Trophoblast cell (in vitro differentiated cells and primary cell): ENCODE results near the gene TMEM184C.

Experiments used
- DNase-seq, 2 donors: peaks; one replicate each; pipeline ENCODE4 v3.0.0-alpha.2; 2016
- H2AFZ ChIP-seq: 2 replicates; pipeline ENCODE4 v1.6.1; 2013; ENCODE audit warnings: low read length, moderate library complexity, mild to moderate bottlenecking; ENCODE audit not compliant: insufficient read depth, poor library complexity
- H2AK5ac ChIP-seq: 2 replicates; pipeline ENCODE4 v1.6.1; 2013; ENCODE audit warnings: mild to moderate bottlenecking, low read length
- H2BK120ac ChIP-seq: 2 replicates; pipeline ENCODE4 v1.6.1; 2013; ENCODE audit warnings: low read length, mild to moderate bottlenecking, moderate library complexity; ENCODE audit not compliant: insufficient read depth, poor library complexity
- H2BK12ac ChIP-seq: 2 replicates; pipeline ENCODE4 v1.6.1; 2013; ENCODE audit warnings: mild to moderate bottlenecking, low read length, moderate library complexity
- H2BK5ac ChIP-seq: 2 replicates; pipeline ENCODE4 v1.6.1; 2013; ENCODE audit warnings: low read length, low read depth, moderate library complexity, mild to moderate bottlenecking; ENCODE audit not compliant: poor library complexity
- H3K14ac ChIP-seq: 2 replicates; pipeline ENCODE4 v1.6.1; 2013; ENCODE audit warnings: mild to moderate bottlenecking, low read length
- H3K18ac ChIP-seq: 2 replicates; pipeline ENCODE4 v1.6.1; 2013; ENCODE audit warnings: mild to moderate bottlenecking, low read length
- H3K23ac ChIP-seq: 2 replicates; pipeline ENCODE4 v1.6.1; 2013; ENCODE audit warnings: low read length
- H3K27ac ChIP-seq: 2 replicates; pipeline ENCODE4 v1.5.1; 2013; ENCODE audit warnings: low read depth, mild to moderate bottlenecking, inconsistent platforms, low read length, moderate library complexity
- H3K27me3 ChIP-seq: 2 replicates; pipeline ENCODE4 v1.6.1; 2013; ENCODE audit warnings: inconsistent platforms, mild to moderate bottlenecking, low read length, moderate library complexity; ENCODE audit not compliant: insufficient read depth
- H3K36me3 ChIP-seq, 2 experiments: 1 replicate in 1 of 2; 2 replicates in 1 of 2; pipeline ENCODE4 v1.6.1; 2013; ENCODE audit warnings: low read length in 2 of 2, mild to moderate bottlenecking in 2 of 2, moderate library complexity in 1 of 2; ENCODE audit not compliant: insufficient read depth in 2 of 2, control insufficient read depth in 1 of 2
- H3K4ac ChIP-seq: 2 replicates; pipeline ENCODE4 v1.6.1; 2013; ENCODE audit warnings: low read depth, mild to moderate bottlenecking, low read length, moderate library complexity
- H3K4me1 ChIP-seq, 2 experiments: 1 replicate in 1 of 2; 2 replicates in 1 of 2; pipeline ENCODE4 v1.6.1; 2013; ENCODE audit warnings: low read length in 2 of 2, mild to moderate bottlenecking in 2 of 2, moderate library complexity in 1 of 2; ENCODE audit not compliant: insufficient read depth in 2 of 2, control insufficient read depth in 1 of 2
- H3K4me2 ChIP-seq: 2 replicates; pipeline ENCODE4 v1.6.1; 2013; ENCODE audit warnings: inconsistent platforms, mild to moderate bottlenecking, low read length, moderate library complexity
- H3K4me3 ChIP-seq: 2 replicates; pipeline ENCODE4 v1.5.1; 2013; ENCODE audit warnings: mild to moderate bottlenecking, low read depth, low read length, inconsistent platforms
- H3K79me1 ChIP-seq: one replicate; pipeline ENCODE4 v1.6.1; 2013; ENCODE audit warnings: low read length
- H3K79me2 ChIP-seq: 2 replicates; pipeline ENCODE4 v1.6.1; 2013; ENCODE audit warnings: low read length, mild to moderate bottlenecking; ENCODE audit not compliant: control insufficient read depth, insufficient read depth, poor library complexity
- H3K9ac ChIP-seq: 2 replicates; pipeline ENCODE4 v1.6.1; 2013; ENCODE audit warnings: mild to moderate bottlenecking, low read length
- H3K9me3 ChIP-seq: 2 replicates; pipeline ENCODE4 v1.6.1; 2013; ENCODE audit warnings: low read depth, mild to moderate bottlenecking, control low read depth, inconsistent platforms, low read length; ENCODE audit not compliant: insufficient read depth
- H4K12ac ChIP-seq: 2 replicates; pipeline ENCODE4 v1.6.1; 2013; ENCODE audit warnings: low read depth, mild to moderate bottlenecking, low read length, moderate library complexity
- H4K8ac ChIP-seq: 2 replicates; pipeline ENCODE4 v1.6.1; 2013; ENCODE audit warnings: low read depth, mild to moderate bottlenecking, low read length, moderate library complexity
- H4K91ac ChIP-seq: one replicate; pipeline ENCODE4 v1.6.1; 2013; ENCODE audit warnings: low read depth, mild to moderate bottlenecking, low read length, moderate library complexity
- WGBS: extraction: QIAGEN DNeasy Blood & Tissue Kit; methylation state at CpG from one replicate; pipeline ENCODE4 v1.1.7; 2013; ENCODE audit warnings: missing lambda C conversion rate; ENCODE audit not compliant: insufficient read length, insufficient coverage; ENCODE audit errors: extremely low coverage; 5-methylcytosine and 5-hydroxymethylcytosine counted together

The TMEM184C gene

GRCh38 chr4:147696866-147697265, 79.7 kb downstream of the TMEM184C start:
- Histone ChIP-seq H3K9me3 (no peaks in the 10 kb centered on the region), H3K4me2 (no peak overlapping the region), H3K79me1 (no peaks in the 10 kb centered on the region), H3K4me1 (no peaks in the 10 kb centered on the region), H2BK120ac (no peak overlapping the region), H3K4me3 (no peak overlapping the region), H3K9ac (no peak overlapping the region), H3K4ac (no peak overlapping the region), H4K12ac (no peak overlapping the region), H3K36me3 (no peaks in the 10 kb centered on the region), H2AFZ (no peak overlapping the region), H4K8ac (no peak overlapping the region), H2BK12ac (no peak overlapping the region), H3K27me3 (no peaks in the 10 kb centered on the region), H2BK5ac (no peak overlapping the region), H3K79me2 (no peaks in the 10 kb centered on the region), H3K14ac (no peak overlapping the region), H3K27ac (no peak overlapping the region), H4K91ac (no peak overlapping the region), H3K23ac (no peak overlapping the region), H3K18ac (no peak overlapping the region), H2AK5ac (no peak overlapping the region)
- no CpG with 5 or more reads among the region's 1 CpG for WGBS
- peak; percentile 70 to 97 for DNase-seq

GRCh38 chr4:147704846-147705245, 87.6 kb downstream of the TMEM184C start:
- Histone ChIP-seq H3K79me1 (peaks cover under 1% of the 10 kb centered on the region), H3K9ac (no peak overlapping the region), H2BK5ac (no peak overlapping the region), H3K9me3 (no peaks in the 10 kb centered on the region), H3K36me3 (no peaks in the 10 kb centered on the region), H2AK5ac (no peak overlapping the region), H3K4me2 (no peak overlapping the region), H3K4ac (no peak overlapping the region), H4K91ac (no peak overlapping the region), H3K14ac (no peak overlapping the region), H2BK120ac (no peak overlapping the region), H4K12ac (no peak overlapping the region), H3K23ac (no peak overlapping the region), H3K4me3 (no peak overlapping the region), H3K27me3 (no peaks in the 10 kb centered on the region), H2BK12ac (no peak overlapping the region), H4K8ac (no peak overlapping the region), H2AFZ (no peak overlapping the region), H3K18ac (no peak overlapping the region), H3K79me2 (no peaks in the 10 kb centered on the region), H3K4me1 (peaks cover 0 to 1% of the 10 kb centered on the region in 2 experiments), H3K27ac (no peak overlapping the region)
- DNase-seq = no peak
- no CpG with 5 or more reads among the region's 1 CpG for WGBS

- no peak overlapping the region for H2BK12ac ChIP-seq
- H3K4me3 ChIP-seq = no peak overlapping the region
- H3K36me3 ChIP-seq = no peaks in the 10 kb centered on the region
- no peak overlapping the region for H4K12ac ChIP-seq
- no peak overlapping the region for H2AFZ ChIP-seq
- peak; percentile 42 to 70 for DNase-seq
- H4K8ac ChIP-seq = no peak overlapping the region
- H2BK5ac ChIP-seq = no peak overlapping the region
- no peak overlapping the region for H3K4me2 ChIP-seq
- no peaks in the 10 kb centered on the region for H3K9me3 ChIP-seq
- no peak overlapping the region for H2AK5ac ChIP-seq
- H3K79me1 ChIP-seq = peaks cover 2% of the 10 kb centered on the region
- no peaks in the 10 kb centered on the region for H3K79me2 ChIP-seq
- no peak overlapping the region for H3K9ac ChIP-seq
- WGBS = no CpG with 5 or more reads among the region's 7 CpGs
- no peak overlapping the region for H3K4ac ChIP-seq
- no peak overlapping the region for H3K27ac ChIP-seq
- peaks cover 2 to 3% of the 10 kb centered on the region in 2 experiments for H3K4me1 ChIP-seq
- H4K91ac ChIP-seq = no peak overlapping the region
- H3K27me3 ChIP-seq = no peaks in the 10 kb centered on the region
- H3K23ac ChIP-seq = no peak overlapping the region
- no peak overlapping the region for H3K14ac ChIP-seq
- H2BK120ac ChIP-seq = no peak overlapping the region
- no peak overlapping the region for H3K18ac ChIP-seq
Measured at GRCh38 chr4:147707892-147708672, 90.9 kb downstream of the TMEM184C start.

- peak overlapping the region; percentile 83 for H3K4ac ChIP-seq
- H2AK5ac ChIP-seq = no peak overlapping the region
- H2BK12ac ChIP-seq = peak overlapping the region; percentile 12
- no peak overlapping the region for H3K23ac ChIP-seq
- H3K14ac ChIP-seq = peak overlapping the region; percentile 2
- no peak overlapping the region for H2AFZ ChIP-seq
- no peaks in the 10 kb centered on the region for H3K9me3 ChIP-seq
- peak; percentile 53 to 61 for DNase-seq
- no peak overlapping the region for H4K12ac ChIP-seq
- no peak overlapping the region for H3K4me3 ChIP-seq
- H3K9ac ChIP-seq = no peak overlapping the region
- peaks cover 2% of the 10 kb centered on the region for H3K79me1 ChIP-seq
- no peaks in the 10 kb centered on the region for H3K27me3 ChIP-seq
- no peak overlapping the region for H3K18ac ChIP-seq
- H3K27ac ChIP-seq = no peak overlapping the region
- H4K91ac ChIP-seq = peak overlapping the region; percentile 68
- peak overlapping the region; percentile 1 for H2BK120ac ChIP-seq
- H4K8ac ChIP-seq = peak overlapping the region; percentile 48
- peak overlapping the region; percentile 68 for H2BK5ac ChIP-seq
- peaks cover 2 to 3% of the 10 kb centered on the region in 2 experiments for H3K4me1 ChIP-seq
- H3K79me2 ChIP-seq = no peaks in the 10 kb centered on the region
- no peaks in the 10 kb centered on the region for H3K36me3 ChIP-seq
- no CpG with 5 or more reads among the region's 5 CpGs for WGBS
- H3K4me2 ChIP-seq = no peak overlapping the region
Measured at GRCh38 chr4:147709999-147710398, 92.8 kb downstream of the TMEM184C start.
